Midbrain (tissue), 1 donor: Measurements from ENCODE around the gene FAM171A2.
A peak's percentile ranks its signal among the peaks of the same experiment; 100 is the strongest.

ENCODE experiments used
- DNase-seq: peaks from one replicate; lab custom pipeline; 2025; lab: John Stamatoyannopoulos, UW

FAM171A2 gene

DNA sequence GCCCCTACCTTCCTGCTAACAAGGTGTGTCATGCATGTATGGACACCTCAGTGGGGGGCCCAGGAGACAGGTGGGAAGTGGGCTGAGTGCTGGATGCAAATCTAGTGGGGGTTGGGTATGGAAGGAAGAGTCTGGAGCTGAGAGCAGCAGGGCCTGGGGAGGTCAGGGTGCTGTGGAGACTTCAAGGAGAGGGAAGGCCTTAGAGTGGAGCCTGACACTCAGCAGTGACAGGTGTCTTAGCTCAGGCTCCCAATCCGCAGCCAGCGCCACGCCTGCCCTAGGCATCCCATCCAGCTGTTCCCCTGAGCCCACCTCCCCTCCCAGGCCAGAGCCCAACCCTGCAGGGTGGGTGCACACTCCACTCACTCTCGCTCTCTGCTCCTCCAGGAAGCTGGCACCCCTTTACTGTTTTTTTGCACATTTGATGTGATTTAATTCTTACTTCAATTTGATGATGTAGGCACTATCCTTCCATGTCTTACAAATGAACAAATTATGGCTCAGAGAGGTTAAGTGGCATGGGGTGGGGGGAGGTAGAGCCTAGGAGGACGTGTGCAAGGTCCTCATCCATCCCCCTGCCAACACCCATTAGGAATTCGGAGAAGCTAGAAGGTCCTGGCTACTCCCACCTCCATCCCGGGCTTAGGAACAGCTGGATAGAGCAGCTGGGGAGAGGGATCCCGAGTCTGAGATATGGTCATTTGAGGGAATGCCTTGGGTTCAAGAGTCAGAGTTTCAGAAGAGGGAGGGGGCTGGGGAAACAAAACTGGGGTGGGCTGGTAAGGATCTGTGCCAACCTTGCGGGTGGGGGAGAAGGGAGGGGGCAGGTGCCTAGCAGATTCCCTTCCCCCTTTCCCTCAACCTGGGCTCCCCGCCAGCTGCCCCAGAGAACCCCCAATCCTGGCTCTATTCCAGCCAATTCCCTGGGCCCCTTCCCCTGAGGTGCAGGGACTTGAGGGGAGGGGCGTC is 2.1 kb downstream of the FAM171A2 start:
- no peak for DNase-seq

DNA sequence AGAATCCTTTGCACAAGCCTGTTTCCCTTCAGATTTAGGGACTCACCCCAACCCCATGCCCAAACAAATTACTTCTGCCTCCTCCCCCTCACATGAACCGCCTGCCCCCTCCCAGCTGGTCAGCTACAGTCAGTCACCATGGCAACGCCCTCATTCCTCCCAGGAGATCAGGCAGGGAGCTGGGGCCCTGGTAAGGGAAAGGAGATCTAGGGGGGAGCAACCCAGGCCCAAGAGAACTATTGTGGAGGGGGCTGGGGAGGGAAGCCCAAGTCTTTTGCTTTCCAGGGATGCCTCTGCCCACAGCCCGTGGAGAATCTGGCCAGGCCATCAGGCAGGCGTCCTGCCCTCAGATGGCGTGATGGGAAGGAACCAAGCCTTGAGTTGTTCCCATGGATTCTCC is 2.8 kb downstream of the FAM171A2 start:
- DNase-seq: no peak

DNA sequence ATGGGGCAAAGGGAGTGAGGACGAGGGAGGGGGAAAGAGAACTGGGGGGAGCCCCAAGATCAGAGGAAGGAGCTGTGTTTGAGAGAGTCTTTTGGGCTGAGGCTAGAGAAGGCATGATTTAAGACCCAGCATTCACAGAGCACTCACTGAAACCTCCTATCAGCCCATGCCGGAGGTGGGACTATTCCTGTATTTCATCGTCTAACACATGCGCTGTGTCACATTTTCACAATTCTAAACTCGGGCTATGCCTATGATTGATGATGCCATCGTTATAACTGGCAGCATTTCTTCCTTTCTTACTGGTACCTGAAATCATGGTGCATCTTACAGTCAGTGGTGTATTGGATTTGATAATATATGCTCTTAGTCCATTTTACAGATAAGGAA is 3.5 kb downstream of the FAM171A2 start:
- DNase-seq: no peak

DNA sequence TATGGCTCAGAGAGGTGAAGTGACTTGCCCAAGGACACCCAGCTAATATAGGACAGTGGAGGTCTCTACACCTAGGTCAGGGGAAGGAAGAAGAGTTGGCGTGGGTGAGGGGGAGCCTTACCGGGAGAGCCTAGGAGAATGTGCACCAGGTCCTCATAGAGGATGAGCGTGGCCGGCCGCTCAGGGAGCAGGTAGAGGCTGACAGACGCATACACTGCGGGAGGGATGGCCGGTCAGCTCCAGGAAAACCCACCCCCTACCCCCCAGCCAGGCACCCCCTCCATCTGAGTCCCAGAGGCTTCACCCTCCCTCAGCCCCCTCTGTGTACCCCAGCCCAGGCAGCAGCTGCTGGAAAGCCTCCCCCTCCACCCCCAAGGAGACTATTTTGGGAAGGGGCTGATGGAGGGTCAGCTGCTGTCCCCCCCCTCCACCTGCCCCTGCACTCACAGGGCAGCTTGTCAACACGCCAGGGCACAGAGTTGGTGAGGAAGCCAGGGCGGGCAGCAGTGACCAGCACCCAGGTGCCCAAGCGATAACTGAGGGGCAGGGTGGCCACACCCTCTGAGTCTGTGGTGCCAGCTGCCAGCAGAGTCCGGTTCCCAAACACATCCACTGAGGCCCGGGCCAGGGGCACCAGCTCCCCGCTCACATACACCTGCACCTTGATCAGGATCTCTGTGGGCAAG is 4.1 kb downstream of the FAM171A2 start:
- no peak for DNase-seq

DNA sequence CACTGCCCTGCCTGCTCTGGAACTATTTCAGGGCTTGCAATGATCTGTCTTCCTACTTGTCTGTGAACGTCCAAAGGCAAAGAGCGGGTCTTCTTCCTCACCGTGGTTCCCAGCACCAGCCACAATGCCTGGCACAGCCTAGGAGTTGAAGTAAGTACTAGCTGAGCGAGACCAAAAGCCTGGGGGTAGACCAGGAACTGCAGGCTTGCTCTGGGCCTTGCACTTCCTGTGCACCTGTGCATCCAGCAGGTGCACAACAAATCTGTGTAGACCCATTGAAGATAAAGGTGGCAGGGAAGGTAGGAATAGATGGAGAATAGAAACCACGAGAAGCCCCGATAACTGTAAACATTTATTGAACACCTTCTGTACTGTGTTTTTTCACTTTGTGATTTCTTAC is 4.6 kb downstream of the FAM171A2 start:
- no peak for DNase-seq

DNA sequence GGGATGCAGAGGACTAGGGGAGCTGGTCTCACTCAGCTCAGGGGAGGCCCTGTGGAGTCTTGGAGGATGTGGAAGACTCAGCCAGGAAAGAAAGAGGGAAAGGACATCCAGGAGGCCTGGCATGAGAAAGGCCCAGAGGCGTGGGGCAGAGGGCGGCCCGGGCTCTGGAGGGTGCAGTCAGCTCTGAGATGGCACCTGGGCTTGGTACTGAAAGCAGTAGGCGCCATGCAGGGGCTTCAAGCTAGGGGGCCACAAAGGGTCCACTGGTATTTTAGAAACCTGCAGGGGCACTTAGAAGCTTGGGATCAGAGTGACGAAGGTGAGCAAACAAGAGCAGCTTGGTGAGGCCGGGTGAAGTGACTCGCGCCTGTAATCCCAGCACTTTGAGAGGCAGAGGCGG is 5.6 kb downstream of the FAM171A2 start:
- DNase-seq: no peak

DNA sequence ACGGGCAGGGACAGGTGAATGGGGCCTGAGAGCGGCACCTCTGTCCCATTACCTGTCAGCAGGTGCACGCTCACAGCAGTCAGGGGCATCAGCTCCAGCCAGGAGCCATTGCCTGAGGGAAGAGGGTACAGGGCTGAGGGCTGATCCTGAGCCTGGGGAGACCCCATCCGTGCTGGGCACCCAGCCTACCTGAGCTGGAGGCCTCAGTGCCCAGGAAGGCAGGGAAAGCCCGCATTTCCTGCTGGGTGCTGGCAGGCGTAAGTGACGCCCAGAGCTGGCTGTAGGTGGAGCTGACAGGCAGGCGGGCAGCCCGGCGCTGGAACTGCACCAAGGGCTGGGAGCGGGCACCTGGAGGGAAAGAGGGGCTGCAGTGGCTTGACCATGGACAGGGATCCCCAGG is 7.4 kb downstream of the FAM171A2 start:
- DNase-seq: no peak

DNA sequence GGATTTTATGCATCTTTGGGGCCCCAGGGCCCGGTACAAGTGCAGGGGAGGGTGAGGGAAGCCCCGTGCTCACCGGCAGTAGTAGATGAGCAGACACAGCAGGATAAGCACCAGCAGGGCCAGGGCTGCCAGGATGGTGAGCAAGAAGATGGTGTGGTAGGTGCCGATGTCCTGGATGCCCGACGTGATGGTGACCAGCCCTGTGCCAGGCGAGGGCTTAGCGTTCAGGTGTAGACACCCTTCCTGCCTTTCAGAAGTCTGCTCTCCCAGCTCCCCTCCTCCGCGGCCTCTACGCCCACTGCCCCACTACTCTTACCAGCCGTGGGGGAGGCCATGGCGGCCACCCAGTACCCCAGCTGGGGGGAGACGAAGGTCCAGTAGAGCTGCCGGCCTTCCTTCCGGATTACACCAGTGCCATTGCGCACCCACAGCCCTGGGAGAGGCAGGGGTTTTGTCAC is 8.0 kb downstream of the FAM171A2 start:
- DNase-seq: no peak

DNA sequence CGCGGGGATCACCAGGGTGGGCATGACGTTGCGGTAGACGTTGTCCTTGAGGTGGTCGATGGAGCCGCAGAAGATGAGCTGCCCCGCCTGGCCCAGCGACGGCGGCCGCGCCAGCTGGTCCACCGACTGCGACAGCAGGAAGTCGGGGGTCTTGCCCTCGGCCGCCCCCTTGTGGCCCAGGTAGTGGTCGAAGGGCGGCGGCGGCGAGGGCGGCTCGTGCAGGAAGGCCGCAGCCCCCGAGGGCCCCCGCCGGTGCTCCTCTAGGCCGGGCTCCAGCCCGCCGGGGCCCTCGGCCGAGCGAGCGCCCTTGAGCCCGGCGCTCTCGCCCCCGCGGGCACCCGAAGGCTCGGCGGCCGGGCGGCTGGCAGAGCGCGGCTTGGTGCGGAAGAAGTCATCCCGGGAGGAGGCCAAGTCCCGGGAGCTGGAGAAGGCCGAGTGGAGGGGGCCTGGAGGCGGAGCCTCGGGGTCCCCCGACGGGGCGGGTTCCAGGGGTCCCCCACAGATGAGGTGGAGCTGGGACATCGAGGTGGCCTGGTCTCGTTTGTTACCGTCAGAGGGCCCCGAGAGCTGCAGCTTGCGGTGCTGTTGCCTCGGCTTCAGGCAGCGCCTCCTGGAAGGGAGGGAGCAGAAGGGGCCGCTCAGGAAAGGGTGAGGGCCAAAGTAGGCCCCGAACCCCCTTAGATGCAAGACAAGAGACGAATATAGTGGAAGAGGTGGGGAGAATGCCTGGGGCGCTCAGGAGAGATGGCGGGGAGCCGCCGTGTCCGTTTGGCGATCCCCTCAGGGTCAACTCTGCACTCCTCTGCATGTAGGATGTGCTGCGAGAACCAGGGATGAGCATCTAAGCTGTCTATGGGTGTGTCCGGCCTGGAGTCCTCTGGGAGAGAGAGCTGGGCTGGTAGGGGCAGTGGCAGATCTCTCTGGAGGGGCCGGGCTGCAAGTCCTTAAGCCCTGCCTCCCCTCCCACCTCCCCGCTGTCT is 8.8 kb downstream of the FAM171A2 start:
- DNase-seq: no peak

DNA sequence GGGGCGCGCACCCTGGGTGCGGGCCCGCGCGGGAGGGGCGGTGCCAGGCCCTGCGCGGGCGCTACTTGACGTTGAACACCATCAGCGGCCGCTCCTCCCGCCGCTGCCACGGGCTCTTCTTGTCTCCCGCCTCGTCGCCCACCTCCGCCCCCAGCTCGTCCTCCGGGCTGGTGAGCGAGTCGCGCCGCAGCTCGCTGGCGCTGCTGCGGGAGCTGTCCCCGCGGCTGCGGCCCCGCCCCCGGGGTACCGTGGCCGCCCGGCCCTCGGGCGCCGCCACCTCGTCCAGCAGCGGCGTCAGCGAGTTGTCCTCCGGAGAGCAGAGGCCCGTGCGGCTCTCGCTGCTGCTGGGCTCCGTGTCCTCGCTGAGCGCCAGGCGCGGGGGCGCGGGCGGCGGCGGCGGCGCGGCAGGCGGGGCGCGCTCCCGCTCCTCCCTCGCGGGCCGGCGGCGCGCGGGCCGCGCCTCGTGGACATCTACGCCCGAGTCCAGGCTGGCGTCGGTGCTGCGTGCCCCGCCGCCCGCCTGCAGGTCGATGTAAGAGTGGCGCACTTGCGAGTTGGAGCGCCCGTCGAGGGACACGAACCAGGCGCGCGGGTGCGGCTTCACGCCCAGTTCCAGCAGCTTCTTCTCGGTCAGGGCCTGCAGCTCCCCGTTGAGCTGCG is 9.9 kb downstream of the FAM171A2 start:
- no peak for DNase-seq

DNA sequence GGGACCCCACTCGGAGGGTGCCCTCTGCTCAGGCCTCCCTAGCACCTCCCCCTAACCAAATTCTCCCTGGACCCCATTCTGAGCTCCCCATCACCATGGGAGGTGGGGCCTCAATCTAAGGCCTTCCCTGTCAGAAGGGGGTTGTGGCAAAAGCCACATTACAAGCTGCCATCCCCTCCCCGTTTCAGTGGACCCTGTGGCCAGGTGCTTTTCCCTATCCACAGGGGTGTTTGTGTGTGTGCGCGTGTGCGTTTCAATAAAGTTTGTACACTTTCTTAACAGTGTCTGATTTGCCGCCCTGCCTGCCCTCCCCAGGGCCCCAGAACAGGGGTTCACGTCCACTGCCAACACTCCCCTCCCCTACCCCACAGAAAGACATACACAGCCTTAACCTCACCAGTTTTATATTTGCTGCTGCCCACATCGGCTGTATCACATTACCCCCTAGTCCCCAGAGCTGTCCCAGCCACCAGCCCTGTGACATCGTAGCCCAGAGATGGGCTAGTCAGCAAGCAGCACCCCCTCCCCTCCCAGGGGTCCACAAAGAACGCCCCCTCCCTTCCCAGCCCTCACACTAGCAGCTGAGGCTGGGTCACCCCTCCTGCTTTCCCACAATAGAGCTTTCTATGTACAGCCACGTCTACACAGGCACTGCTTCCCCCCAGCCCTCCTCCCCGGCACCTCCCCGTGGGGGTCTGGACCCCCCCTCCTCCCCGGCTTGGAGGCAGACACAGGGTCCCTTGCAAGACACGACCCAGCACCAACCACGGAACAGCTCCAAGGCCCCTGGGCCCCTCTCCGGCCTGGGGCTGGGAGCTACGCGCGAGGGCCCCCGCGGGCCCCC is 10.6 kb downstream of the FAM171A2 start:
- no peak for DNase-seq

DNA sequence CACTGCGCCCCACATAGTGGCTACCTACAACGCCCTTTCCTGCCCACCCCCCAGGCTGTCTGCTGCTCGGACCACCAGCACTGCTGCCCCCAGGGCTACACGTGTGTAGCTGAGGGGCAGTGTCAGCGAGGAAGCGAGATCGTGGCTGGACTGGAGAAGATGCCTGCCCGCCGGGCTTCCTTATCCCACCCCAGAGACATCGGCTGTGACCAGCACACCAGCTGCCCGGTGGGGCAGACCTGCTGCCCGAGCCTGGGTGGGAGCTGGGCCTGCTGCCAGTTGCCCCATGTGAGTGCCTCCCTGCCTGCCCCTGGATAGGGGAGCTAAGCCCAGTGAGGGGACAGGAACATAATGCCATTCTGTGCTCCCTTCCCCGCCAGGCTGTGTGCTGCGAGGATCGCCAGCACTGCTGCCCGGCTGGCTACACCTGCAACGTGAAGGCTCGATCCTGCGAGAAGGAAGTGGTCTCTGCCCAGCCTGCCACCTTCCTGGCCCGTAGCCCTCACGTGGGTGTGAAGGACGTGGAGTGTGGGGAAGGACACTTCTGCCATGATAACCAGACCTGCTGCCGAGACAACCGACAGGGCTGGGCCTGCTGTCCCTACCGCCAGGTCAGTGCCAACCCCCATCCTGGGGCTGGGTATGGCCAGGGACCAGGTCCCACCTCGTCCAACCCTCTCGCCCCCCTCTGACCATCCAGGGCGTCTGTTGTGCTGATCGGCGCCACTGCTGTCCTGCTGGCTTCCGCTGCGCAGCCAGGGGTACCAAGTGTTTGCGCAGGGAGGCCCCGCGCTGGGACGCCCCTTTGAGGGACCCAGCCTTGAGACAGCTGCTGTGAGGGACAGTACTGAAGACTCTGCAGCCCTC is 11.5 kb downstream of the FAM171A2 start:
- DNase-seq: no peak

DNA sequence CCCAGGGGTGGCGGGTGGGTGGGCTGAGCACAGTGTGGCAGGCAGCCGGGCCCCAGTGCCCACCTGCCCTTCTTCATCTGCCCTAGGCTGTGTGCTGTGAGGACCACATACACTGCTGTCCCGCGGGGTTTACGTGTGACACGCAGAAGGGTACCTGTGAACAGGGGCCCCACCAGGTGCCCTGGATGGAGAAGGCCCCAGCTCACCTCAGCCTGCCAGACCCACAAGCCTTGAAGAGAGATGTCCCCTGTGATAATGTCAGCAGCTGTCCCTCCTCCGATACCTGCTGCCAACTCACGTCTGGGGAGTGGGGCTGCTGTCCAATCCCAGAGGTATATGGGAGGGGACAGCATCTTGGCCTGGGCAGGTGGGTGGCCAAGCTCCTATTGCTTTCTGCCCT is 12.2 kb downstream of the FAM171A2 start:
- DNase-seq: no peak

DNA sequence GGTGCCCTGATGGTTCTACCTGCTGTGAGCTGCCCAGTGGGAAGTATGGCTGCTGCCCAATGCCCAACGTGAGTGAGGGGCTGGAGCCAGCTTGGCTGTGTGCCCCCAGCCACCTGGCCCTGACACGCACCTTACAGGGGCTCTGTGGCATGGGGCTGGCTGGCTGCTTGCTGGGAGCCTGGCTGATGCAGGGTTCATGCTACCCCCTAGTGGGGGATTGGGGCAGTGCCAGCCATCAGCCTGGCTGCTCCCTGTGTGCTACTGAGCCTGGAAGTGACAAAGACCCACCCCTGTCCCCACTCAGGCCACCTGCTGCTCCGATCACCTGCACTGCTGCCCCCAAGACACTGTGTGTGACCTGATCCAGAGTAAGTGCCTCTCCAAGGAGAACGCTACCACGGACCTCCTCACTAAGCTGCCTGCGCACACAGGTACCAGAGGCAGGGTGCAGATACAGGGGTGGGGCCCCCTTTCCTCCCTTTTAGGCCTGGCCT is 12.9 kb downstream of the FAM171A2 start:
- peak; percentile 62 for DNase-seq

DNA sequence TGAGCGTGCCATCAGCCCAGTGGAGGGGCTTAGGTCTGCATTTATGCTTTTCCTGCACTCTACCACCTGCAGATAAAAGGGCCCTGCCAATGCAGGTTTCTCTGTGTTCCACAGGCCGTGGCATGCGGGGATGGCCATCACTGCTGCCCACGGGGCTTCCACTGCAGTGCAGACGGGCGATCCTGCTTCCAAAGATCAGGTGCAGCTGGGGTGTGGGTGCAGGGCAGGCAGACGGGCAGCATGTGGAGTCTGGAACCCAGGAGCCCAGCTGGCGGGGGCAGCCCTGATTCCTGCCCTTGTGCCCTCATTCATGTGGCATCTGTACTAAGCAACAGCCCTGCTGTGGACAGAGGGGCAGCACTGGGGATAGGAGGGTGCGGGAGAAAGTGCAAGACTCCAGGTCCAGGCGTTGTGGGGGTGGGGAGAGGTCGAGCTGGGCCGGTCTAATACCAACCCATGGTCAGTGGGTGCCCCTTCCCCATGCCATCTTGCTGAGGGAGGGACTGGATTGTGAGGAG is 14.0 kb downstream of the FAM171A2 start:
- DNase-seq: no peak

DNA sequence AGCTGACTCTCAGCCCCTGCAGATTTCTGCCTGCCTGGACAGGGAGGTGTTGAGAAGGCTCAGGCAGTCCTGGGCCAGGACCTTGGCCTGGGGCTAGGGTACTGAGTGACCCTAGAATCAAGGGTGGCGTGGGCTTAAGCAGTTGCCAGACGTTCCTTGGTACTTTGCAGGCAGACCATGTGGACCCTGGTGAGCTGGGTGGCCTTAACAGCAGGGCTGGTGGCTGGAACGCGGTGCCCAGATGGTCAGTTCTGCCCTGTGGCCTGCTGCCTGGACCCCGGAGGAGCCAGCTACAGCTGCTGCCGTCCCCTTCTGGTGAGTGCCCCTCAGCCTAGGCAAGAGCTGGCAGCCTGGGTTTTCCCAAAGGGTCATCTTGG is 14.7 kb downstream of the FAM171A2 start:
- DNase-seq: no peak

DNA sequence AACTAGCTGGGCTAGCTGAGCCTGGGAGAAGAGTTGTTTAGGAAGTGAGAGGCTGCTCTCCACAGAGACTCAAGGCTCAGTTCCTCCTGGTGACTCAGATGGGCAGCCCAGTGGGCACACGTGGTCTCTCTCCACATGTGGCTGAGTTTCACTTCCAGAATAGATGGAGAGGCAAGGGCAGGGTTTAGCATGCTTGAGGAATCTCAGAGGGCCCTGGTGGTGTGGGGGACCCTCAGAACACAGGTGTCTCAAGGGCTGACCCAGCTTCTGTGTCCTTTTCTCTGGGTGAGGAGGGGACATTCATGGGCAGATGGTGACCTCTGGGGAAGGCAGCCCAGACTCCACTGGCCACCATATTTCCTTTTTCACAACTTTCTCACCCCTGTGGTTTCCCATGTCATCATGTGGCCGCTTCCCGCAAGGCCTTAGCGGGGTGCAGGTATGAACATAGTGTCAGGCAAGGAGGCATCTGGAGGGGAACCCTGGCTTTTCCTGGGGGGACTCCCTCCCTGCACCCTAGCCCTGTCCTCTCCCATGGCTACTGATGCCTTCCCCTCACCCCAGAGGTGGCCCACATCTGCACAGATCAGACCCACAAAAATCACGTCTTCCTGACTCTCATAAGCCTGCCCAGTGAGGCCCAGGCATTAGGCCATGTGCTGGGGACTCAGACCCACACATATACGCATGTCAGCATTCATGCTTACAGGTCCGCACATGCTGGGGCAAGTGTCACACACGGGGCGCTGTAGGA is 15.2 kb downstream of the FAM171A2 start:
- peak; percentile 48 for DNase-seq
